ENCODE data around the gene RASGRF2. TPM values are rescaled to one million over a fixed set of nuclear protein-coding genes. Genes with fewer than 3 reads are reported as not detected.

Gene RASGRF2
- total RNA-seq, 1 experiment from 2014 or later: 5.3 TPM

- no peaks in the 10 kb centered on the region for H3K27me3 ChIP-seq (ENCODE audit: control insufficient read depth, insufficient read depth, low read length)
Observed at GRCh38 chr5:81194633-81195334, 234.6 kb downstream of the RASGRF2 start.

GRCh38 chr5:81195335-81195929, 235.3 kb downstream of the RASGRF2 start:
- Histone ChIP-seq H3K4me3 (ENCODE audit: insufficient read depth, low read depth, low read length) (no peak overlapping the region), H3K36me3 (replicated peaks; ENCODE audit: control insufficient read depth, insufficient read depth, low read length) (no peaks in the 10 kb centered on the region), H3K27me3 (ENCODE audit: control insufficient read depth, insufficient read depth, low read length) (no peaks in the 10 kb centered on the region)
- DNase-seq: no peak

More at GRCh38 chr5:81194633-81195334, 234.6 kb downstream of the RASGRF2 start:
- peak; percentile 96 for DNase-seq
- Histone ChIP-seq H3K4me3 (ENCODE audit: insufficient read depth, low read depth, low read length) (no peak overlapping the region), H3K36me3 (replicated peaks; ENCODE audit: control insufficient read depth, insufficient read depth, low read length) (no peaks in the 10 kb centered on the region)

GRCh38 chr5:81202655-81203054, 242.5 kb downstream of the RASGRF2 start:
- no peaks in the 10 kb centered on the region; the same call in none of the 2 replicates for H3K36me3 ChIP-seq (replicated peaks; ENCODE audit: control insufficient read depth, insufficient read depth, low read length)

DNA sequence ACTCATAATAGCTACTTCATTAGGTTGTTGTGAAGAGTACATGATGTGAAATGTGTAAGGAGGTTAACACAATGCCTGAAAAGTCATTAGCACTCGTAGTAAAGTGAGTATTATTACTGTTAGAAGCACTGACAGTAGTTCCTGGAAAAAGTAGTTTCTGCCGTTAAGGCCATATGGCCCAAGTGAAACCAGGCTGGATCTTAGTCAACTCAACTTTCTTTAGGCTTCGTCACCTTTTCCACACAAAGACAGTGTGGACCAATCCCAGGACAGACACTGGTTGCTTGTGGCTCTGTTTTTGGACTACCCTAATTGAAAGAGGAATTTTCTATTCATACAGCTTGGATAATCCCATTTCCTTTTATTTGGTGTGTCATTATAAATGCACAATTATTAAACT, 243.6 kb downstream of the RASGRF2 start:
- Histone ChIP-seq H3K27me3 (ENCODE audit: control insufficient read depth, insufficient read depth, low read length) (no peaks in the 10 kb centered on the region), H3K4me3 (ENCODE audit: insufficient read depth, low read depth, low read length) (no peak overlapping the region), H3K36me3 (replicated peaks; ENCODE audit: control insufficient read depth, insufficient read depth, low read length) (no peaks in the 10 kb centered on the region; the same call in none of the 2 replicates)
- DNase-seq: no peak

More at GRCh38 chr5:81202655-81203054, 242.5 kb downstream of the RASGRF2 start:
- no peak overlapping the region for H3K4me3 ChIP-seq (ENCODE audit: insufficient read depth, low read depth, low read length)
- DNase-seq: no peak
- H3K27me3 ChIP-seq (ENCODE audit: control insufficient read depth, insufficient read depth, low read length): no peaks in the 10 kb centered on the region

GRCh38 chr5:81204205-81204604, 244.0 kb downstream of the RASGRF2 start:
- Histone ChIP-seq H3K36me3 (replicated peaks; ENCODE audit: control insufficient read depth, insufficient read depth, low read length) (no peaks in the 10 kb centered on the region; the same call in none of the 2 replicates), H3K4me3 (ENCODE audit: insufficient read depth, low read depth, low read length) (no peak overlapping the region), H3K27me3 (ENCODE audit: control insufficient read depth, insufficient read depth, low read length) (no peaks in the 10 kb centered on the region)
- no peak for DNase-seq

DNA sequence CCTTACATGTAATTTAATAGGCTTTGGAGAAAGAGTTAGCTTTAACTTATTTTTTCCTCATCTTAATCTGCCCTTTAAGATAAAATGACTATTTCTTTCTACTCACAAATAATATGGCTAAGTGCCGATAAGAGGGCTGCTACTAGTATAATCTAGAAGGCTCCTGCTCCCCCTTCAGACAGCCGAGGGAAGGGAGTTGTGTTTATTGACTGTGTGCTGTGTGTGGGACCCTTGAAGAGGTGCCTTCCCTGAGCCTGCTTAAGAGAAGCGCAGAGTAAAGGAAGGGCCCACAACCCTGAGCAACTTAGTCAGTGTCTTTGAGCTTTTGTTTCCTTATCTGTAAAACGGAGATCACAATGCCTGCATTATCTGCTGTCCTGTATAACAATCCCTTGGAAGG, 244.9 kb downstream of the RASGRF2 start:
- Histone ChIP-seq H3K4me3 (ENCODE audit: insufficient read depth, low read depth, low read length) (no peak overlapping the region), H3K27me3 (ENCODE audit: control insufficient read depth, insufficient read depth, low read length) (no peaks in the 10 kb centered on the region), H3K36me3 (replicated peaks; ENCODE audit: control insufficient read depth, insufficient read depth, low read length) (peaks cover 3% of the 10 kb centered on the region)
- DNase-seq: no peak

DNA sequence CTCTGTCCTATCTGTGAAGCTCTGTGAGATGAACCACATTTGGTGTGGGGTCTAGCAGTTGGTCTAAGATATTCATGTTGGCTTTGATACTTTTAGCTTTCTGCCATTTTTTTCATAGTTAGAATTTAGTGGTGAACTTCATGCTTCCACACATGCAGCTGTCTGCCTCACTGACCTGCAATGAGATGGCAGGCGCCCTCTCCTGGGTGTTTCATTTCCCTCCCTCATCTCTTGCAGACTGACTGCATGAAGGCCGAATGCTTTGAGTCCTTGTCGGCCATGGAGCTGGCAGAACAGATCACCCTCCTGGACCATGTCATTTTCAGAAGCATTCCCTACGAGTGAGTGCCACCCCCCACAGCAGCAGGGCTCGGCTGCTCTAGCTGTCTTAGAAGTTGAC, 246.8 kb downstream of the RASGRF2 start:
- DNase-seq: peak; percentile 61

GRCh38 chr5:81208904-81209303, 248.7 kb downstream of the RASGRF2 start:
- no peak for DNase-seq
- H3K4me3 ChIP-seq (ENCODE audit: insufficient read depth, low read depth, low read length): no peak overlapping the region
- H3K36me3 ChIP-seq (replicated peaks; ENCODE audit: control insufficient read depth, insufficient read depth, low read length): peaks cover 3% of the 10 kb centered on the region
- H3K27me3 ChIP-seq (ENCODE audit: control insufficient read depth, insufficient read depth, low read length): no peaks in the 10 kb centered on the region

More for the DNA sequence above, 246.8 kb downstream of the RASGRF2 start:
- Histone ChIP-seq H3K36me3 (replicated peaks; ENCODE audit: control insufficient read depth, insufficient read depth, low read length) (peaks cover 3% of the 10 kb centered on the region), H3K4me3 (ENCODE audit: insufficient read depth, low read depth, low read length) (no peak overlapping the region), H3K27me3 (ENCODE audit: control insufficient read depth, insufficient read depth, low read length) (no peaks in the 10 kb centered on the region)

- Histone ChIP-seq H3K27me3 (ENCODE audit: control insufficient read depth, insufficient read depth, low read length) (no peaks in the 10 kb centered on the region), H3K4me3 (ENCODE audit: insufficient read depth, low read depth, low read length) (no peak overlapping the region), H3K36me3 (replicated peaks; ENCODE audit: control insufficient read depth, insufficient read depth, low read length) (peaks cover 3% of the 10 kb centered on the region)
- no peak for DNase-seq
Observed at GRCh38 chr5:81209386-81209785, 249.2 kb downstream of the RASGRF2 start.

DNA sequence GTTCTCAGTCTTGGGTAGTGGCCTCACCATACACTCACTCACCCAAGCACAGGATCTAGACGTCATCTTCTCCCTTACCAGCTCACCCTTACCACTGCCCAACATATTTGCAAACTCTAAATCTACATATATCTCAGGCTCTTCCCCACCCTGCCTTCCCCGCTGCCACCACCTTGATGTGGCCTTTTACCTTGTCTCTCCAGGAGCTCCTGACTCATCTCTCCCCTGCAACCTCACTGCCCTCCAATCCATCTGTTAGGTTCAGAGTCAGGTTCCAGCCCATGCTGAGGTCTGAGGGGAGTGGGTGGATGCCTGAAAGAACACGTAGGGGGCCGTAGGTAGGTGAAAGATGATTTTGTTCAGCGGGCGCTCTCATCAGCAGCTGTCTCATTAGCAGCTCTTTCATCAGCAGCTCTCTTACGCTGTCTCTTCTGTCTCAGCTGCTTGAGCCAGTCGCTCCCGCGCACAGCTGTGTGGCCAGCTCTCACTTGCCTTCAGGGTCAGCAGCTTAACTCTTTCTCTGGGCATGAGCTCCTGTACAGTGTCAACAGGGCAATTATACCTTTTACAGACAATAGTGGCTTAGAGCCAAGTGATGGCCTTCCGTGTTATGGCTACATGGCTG, 249.8 kb downstream of the RASGRF2 start:
- no peak overlapping the region for H3K4me3 ChIP-seq (ENCODE audit: insufficient read depth, low read depth, low read length)

DNA sequence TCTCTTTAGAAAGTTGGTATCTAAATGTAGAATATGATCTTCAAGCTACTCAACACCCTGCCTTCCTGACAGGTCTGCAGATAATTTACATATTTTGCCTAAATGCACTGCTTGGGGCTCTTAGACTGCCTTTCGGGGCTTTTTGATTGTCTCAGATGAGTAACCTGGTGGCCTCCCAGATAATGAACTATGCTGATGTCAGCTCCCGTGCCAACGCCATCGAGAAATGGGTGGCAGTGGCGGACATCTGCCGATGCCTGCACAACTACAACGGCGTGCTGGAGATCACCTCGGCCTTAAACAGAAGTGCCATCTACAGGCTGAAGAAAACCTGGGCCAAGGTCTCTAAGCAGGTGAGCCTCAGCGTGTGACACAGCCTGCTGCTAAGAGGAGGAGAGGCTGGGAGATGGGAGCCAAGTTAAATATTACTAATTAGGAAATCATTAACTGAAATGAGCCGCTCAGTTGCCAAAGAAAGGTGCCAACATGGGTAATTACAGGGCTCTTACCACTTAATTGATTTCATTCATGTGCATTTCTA, 252.1 kb downstream of the RASGRF2 start:
- no peak for DNase-seq
- Histone ChIP-seq H3K4me3 (ENCODE audit: insufficient read depth, low read depth, low read length) (no peak overlapping the region), H3K27me3 (ENCODE audit: control insufficient read depth, insufficient read depth, low read length) (no peaks in the 10 kb centered on the region), H3K36me3 (replicated peaks; ENCODE audit: control insufficient read depth, insufficient read depth, low read length) (peaks cover 3% of the 10 kb centered on the region)

More for the DNA sequence above, 249.8 kb downstream of the RASGRF2 start:
- Histone ChIP-seq H3K27me3 (ENCODE audit: control insufficient read depth, insufficient read depth, low read length) (no peaks in the 10 kb centered on the region), H3K36me3 (replicated peaks; ENCODE audit: control insufficient read depth, insufficient read depth, low read length) (peaks cover 3% of the 10 kb centered on the region)
- no peak for DNase-seq

DNA sequence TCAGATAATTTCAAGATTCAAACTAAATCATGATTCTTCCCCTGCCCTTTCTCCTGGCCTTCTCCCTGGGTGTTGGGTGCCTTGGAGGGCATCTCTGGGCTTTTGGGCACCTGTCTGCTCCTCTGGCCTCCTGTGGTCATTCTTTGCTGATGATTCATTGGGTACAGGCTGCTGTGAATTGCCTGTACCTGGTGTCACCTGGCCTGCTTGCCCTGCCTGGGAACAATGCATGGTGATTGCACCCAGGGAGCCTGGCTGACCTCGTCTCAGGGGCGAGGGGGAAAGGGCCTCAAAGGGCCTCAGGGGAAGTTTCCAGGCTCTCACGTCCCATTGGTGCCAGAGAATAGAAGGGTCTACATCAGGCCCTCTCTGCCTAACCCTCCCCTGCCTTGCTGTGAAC, 252.9 kb downstream of the RASGRF2 start:
- Histone ChIP-seq H3K36me3 (replicated peaks; ENCODE audit: control insufficient read depth, insufficient read depth, low read length) (peaks cover 3% of the 10 kb centered on the region), H3K27me3 (ENCODE audit: control insufficient read depth, insufficient read depth, low read length) (no peaks in the 10 kb centered on the region), H3K4me3 (ENCODE audit: insufficient read depth, low read depth, low read length) (no peak overlapping the region)
- DNase-seq: no peak

DNA sequence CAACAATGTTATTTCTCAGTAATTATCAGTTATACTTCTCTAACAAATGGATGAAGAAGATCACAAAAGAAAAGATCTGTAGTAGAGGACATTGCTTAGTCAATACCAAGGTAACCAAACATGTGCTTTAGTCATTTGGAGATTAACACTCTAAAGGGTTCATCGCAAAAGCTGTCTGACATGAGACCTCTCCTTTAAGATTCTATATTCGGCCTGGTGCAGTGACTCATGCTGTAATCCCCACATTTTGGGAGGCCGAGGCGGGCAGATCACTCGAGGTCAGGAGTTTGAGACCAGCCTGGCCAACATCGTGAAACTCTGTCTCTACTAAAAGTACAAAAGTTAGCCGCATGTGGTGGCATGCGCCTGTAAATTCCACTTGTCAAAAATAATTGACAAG, 254.7 kb downstream of the RASGRF2 start:
- no peaks in the 10 kb centered on the region; the same call in 1 of the 2 replicates for H3K36me3 ChIP-seq (replicated peaks; ENCODE audit: control insufficient read depth, insufficient read depth, low read length)
- H3K4me3 ChIP-seq (ENCODE audit: insufficient read depth, low read depth, low read length): no peak overlapping the region
- DNase-seq: no peak
- no peaks in the 10 kb centered on the region for H3K27me3 ChIP-seq (ENCODE audit: control insufficient read depth, insufficient read depth, low read length)

DNA sequence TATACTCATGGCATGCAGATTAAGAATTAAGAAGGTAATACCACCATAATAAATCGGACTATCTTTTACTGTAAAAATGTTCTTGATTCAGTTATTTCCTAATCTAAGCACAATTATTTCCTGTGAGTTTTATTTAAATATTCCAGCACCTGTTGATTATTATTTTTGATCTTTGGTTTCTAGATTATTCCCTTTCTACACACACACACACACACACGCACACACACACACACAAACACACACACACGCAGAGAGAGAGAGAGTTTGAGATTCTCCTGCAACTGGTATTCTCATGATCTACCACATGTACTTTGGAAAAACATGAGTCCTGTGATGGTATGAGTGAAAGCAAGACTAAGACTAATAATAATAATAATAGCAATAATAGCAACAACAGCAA, 256.0 kb downstream of the RASGRF2 start:
- no peak for DNase-seq
- Histone ChIP-seq H3K27me3 (ENCODE audit: control insufficient read depth, insufficient read depth, low read length) (no peaks in the 10 kb centered on the region), H3K4me3 (ENCODE audit: insufficient read depth, low read depth, low read length) (no peak overlapping the region), H3K36me3 (replicated peaks; ENCODE audit: control insufficient read depth, insufficient read depth, low read length) (no peaks in the 10 kb centered on the region; the same call in 1 of the 2 replicates)

DNA sequence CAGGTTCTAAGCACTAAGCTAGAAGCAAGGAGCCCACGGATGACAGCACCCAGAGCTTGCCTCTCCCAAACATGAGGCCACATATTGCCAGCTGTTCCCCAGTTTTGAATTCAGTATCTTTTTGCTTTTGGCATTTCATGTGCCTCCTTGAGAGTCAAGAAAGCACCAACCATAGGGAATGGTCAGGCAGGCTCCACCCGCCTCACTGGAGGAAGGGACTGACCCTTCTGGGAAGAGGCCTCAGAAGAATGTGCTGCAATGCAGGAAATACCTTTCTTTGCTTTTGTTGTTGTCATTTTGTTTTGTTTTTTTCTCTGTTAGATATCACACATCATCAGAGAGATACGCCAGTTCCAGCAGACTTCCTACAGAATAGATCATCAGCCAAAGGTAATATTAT, 259.2 kb downstream of the RASGRF2 start:
- Histone ChIP-seq H3K4me3 (ENCODE audit: insufficient read depth, low read depth, low read length) (no peak overlapping the region), H3K27me3 (ENCODE audit: control insufficient read depth, insufficient read depth, low read length) (no peaks in the 10 kb centered on the region), H3K36me3 (replicated peaks; ENCODE audit: control insufficient read depth, insufficient read depth, low read length) (no peaks in the 10 kb centered on the region)
- no peak for DNase-seq
